ENCODE data around the gene TMEM258. TPM values are rescaled to one million over a fixed set of nuclear protein-coding genes. Genes with fewer than 3 reads are reported as not detected.
A peak's percentile ranks its signal among the peaks of the same experiment; 100 is the strongest.

The TMEM258 gene
- 75.8 and 135 TPM in 2 replicates for total RNA-seq

DNA sequence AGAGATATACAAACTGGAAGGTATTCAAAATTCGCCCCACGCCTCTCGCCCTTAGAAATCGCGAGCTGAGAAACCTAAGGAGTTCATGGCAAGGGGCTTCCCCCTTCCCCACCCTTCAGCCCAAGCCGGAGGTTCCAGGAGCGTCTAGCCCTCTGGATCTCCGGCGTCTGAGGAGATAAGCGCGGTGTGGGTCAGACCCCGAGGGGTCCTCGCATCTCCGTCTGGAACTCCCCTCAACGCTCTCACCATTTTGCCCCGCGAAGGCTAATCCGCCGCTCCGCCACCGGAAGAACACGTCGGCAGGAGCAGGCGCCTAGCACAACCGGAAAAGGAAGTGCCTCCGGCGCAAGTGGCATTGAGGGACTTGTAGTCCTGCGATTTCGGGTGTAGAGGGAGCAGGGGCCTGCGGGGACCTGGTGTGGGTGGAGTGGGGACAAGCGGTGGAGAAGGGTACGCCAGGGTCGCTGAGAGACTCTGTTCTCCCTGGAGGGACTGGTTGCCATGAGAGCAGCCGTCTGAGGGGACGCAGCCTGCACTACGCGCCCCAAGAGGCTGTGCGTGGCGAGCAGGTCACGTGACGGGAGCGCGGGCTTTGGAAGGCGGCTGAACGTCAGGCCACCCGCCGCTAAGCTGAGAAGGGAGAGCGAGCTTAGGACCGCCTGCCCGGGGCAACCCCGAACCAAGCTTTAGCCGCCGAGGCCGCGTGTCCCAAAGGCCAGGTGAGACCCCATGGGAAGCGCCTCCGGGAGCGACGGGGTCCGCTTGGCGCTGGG, at the start of gene TMEM258, which contains the start of gene FEN1:
TMEM258 (minus strand) TSS at position 290 of the 773 bp plus-strand sequence; CDS start at position 249, 41 bp downstream.
FEN1 (plus strand) TSS at position 602 of the 773 bp plus-strand sequence. CDS start 2,451 bp downstream, outside the sequence.
- H3K27me3 ChIP-seq (ENCODE audit: control insufficient read depth, insufficient read depth, low read length) = no peaks in the 10 kb centered on the region
- H3K36me3 ChIP-seq (ENCODE audit: control insufficient read depth, insufficient read depth, low read length) = peaks cover 6% of the 10 kb centered on the region
- peak within 1 kb of the TSS; percentile 63 for H3K4me3 ChIP-seq (ENCODE audit: low read depth, low read length)
- TF ChIP-seq, protein P1, sequence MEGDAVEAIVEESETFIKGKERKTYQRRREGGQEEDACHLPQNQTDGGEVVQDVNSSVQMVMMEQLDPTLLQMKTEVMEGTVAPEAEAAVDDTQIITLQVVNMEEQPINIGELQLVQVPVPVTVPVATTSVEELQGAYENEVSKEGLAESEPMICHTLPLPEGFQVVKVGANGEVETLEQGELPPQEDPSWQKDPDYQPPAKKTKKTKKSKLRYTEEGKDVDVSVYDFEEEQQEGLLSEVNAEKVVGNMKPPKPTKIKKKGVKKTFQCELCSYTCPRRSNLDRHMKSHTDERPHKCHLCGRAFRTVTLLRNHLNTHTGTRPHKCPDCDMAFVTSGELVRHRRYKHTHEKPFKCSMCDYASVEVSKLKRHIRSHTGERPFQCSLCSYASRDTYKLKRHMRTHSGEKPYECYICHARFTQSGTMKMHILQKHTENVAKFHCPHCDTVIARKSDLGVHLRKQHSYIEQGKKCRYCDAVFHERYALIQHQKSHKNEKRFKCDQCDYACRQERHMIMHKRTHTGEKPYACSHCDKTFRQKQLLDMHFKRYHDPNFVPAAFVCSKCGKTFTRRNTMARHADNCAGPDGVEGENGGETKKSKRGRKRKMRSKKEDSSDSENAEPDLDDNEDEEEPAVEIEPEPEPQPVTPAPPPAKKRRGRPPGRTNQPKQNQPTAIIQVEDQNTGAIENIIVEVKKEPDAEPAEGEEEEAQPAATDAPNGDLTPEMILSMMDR (IDR thresholded peaks at IDR 0.05; ENCODE audit: insufficient read depth, low read length, poor library complexity, severe bottlenecking) = no peak
- peak; percentile 84 for DNase-seq (ENCODE audit: low read depth)

DNA sequence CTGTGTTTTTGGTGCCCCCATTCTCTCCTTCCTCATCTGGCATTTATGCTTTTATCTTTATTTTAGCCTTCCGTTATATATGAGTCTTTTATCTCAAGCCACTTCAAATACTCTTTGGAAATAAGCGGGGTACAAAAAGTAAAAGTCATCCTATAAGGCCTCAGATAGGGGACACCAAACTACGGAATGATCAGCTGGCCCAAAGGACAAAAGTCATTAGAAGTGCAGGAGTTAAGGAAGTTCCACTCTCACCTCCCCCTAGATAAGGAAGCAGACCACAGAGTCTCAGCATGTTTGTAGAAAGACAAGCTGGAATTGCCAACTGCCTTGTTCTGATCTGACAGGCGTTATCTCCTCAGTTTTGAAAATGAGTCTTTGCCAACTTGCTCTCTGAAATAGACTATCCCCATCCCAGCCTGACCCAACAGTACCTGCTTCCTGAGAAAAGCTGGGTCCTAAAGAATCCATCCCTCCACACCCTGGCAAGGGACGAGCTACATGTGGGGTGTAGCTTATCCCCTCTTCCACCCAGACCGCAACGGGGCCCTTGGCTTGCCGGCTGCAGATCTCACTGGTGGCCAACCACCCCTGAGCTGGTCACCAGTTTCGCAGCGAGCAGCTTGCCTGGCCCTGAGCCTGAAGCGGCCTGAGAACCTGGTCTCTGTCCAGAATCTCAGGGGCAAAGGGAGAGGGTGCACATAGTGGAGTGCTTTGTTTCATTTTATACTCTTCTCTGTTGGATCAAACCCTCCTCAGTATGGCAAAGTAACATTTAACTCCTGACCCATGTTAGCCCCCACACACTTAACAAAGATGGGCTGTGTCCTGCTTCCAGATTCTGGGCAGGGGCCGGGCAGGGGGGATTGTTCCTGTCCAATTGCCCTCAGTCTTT, 49.5 kb upstream of the TMEM258 start:
- H3K27me3 ChIP-seq (ENCODE audit: control insufficient read depth, insufficient read depth, low read length) = no peaks in the 10 kb centered on the region
- no peak for DNase-seq (ENCODE audit: low read depth)
- TF ChIP-seq, protein P1 (IDR thresholded peaks at IDR 0.05; ENCODE audit: insufficient read depth, low read length, poor library complexity, severe bottlenecking) = no peak
- H3K4me3 ChIP-seq (ENCODE audit: low read depth, low read length) = no peak overlapping the region
- peaks cover 10% of the 10 kb centered on the region for H3K36me3 ChIP-seq (ENCODE audit: control insufficient read depth, insufficient read depth, low read length)

DNA sequence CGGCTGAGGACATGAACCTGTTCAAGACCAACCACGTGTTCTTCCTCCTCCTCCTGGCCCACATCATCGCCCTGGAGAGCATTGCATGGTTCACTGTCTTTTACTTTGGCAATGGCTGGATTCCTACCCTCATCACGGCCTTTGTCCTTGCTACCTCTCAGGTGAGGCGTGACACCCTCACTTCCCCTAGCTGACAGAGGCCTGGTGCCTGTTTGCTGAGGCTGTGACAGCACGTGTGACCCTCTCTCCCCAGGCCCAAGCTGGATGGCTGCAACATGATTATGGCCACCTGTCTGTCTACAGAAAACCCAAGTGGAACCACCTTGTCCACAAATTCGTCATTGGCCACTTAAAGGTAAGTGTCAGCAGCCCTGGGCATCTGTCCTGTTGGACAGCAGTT, 48.0 kb upstream of the TMEM258 start:
- H3K36me3 ChIP-seq (ENCODE audit: control insufficient read depth, insufficient read depth, low read length) = peaks cover 10% of the 10 kb centered on the region
- TF ChIP-seq, protein P1 (IDR thresholded peaks at IDR 0.05; ENCODE audit: insufficient read depth, low read length, poor library complexity, severe bottlenecking) = no peak
- DNase-seq (ENCODE audit: low read depth) = no peak
- no peaks in the 10 kb centered on the region for H3K27me3 ChIP-seq (ENCODE audit: control insufficient read depth, insufficient read depth, low read length)
- no peak overlapping the region for H3K4me3 ChIP-seq (ENCODE audit: low read depth, low read length)

DNA sequence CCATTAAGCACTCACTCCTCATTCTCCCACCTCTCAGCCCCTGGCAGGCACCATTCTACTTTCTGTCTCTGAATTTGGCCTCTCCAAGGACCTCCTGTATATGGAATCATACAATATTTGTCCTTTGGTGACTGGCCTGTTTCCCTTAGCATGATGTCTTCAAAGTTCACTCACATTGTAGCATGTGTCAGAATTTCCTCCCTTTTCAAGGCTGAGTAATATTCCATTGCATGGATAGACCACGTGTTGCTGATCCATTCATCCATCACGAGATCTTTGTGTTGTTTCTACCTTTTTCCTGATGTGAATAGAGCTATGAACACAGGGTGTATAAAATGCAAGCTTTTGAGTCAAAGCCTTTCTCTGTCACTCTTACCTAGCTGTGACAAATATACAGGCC, 47.3 kb upstream of the TMEM258 start:
- DNase-seq (ENCODE audit: low read depth) = no peak
- H3K36me3 ChIP-seq (ENCODE audit: control insufficient read depth, insufficient read depth, low read length) = peaks cover 10% of the 10 kb centered on the region
- TF ChIP-seq, protein P1 (IDR thresholded peaks at IDR 0.05; ENCODE audit: insufficient read depth, low read length, poor library complexity, severe bottlenecking) = no peak

DNA sequence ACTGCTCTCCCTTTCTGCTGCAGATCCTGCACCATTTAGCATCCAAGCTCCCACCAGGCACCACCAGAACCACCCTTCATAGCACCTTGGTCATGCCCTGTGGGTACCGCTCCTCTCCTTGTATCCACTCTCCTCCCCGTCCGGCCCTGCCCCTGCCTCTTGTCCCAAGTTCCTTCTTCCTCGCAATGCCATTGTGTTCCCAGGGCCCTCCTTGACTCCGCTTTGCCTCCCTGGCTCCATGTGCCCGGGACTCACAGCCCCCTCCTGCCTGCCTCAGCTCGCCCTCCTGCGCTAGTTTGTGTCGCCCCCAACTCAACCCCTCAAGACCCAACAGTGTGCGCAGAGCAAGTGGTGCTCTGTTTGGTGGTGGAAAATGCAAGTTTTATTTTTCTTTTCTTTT, 46.5 kb upstream of the TMEM258 start:
- Histone ChIP-seq H3K27me3 (ENCODE audit: control insufficient read depth, insufficient read depth, low read length) (no peaks in the 10 kb centered on the region), H3K36me3 (ENCODE audit: control insufficient read depth, insufficient read depth, low read length) (peaks cover 10% of the 10 kb centered on the region), H3K4me3 (ENCODE audit: low read depth, low read length) (no peak overlapping the region)
- TF ChIP-seq, protein P1 (IDR thresholded peaks at IDR 0.05; ENCODE audit: insufficient read depth, low read length, poor library complexity, severe bottlenecking) = no peak
- DNase-seq (ENCODE audit: low read depth) = no peak

More for the DNA sequence above, 47.3 kb upstream of the TMEM258 start:
- Histone ChIP-seq H3K4me3 (ENCODE audit: low read depth, low read length) (no peak overlapping the region), H3K27me3 (ENCODE audit: control insufficient read depth, insufficient read depth, low read length) (no peaks in the 10 kb centered on the region)

Data from kidney epithelial cell (primary cell).